ENCODE measurements around the gene ADGRA3. TPM values are rescaled to one million over a fixed set of nuclear protein-coding genes. Genes with fewer than 3 reads are reported as not detected.

The ADGRA3 gene
- total RNA-seq, 1 donor = 2.2 TPM

GRCh38 chr4:22356987-22357596 lies 158.8 kb downstream of the ADGRA3 start:
- no peaks in the 10 kb centered on the region for H3K27me3 ChIP-seq (ENCODE audit: insufficient read depth, low read length)
- H3K9me3 ChIP-seq (ENCODE audit: low read depth, low read length) = no peaks in the 10 kb centered on the region
- no peaks in the 10 kb centered on the region for H3K4me1 ChIP-seq (ENCODE audit: insufficient read depth, low read length)
- H3K4me3 ChIP-seq (ENCODE audit: low read length) = no peak overlapping the region

- Histone ChIP-seq H3K9me3 (ENCODE audit: low read depth, low read length) (no peaks in the 10 kb centered on the region), H3K27me3 (ENCODE audit: insufficient read depth, low read length) (no peaks in the 10 kb centered on the region), H3K4me3 (ENCODE audit: low read length) (no peak overlapping the region), H3K4me1 (ENCODE audit: insufficient read depth, low read length) (no peaks in the 10 kb centered on the region)
Observed at GRCh38 chr4:22348410-22348809, 167.5 kb downstream of the ADGRA3 start.

GRCh38 chr4:22345678-22346077 lies 170.2 kb downstream of the ADGRA3 start:
- Histone ChIP-seq H3K9me3 (ENCODE audit: low read depth, low read length) (no peaks in the 10 kb centered on the region), H3K4me1 (ENCODE audit: insufficient read depth, low read length) (no peaks in the 10 kb centered on the region), H3K4me3 (ENCODE audit: low read length) (no peak overlapping the region), H3K27me3 (ENCODE audit: insufficient read depth, low read length) (no peaks in the 10 kb centered on the region)

- no peaks in the 10 kb centered on the region for H3K27me3 ChIP-seq (ENCODE audit: insufficient read depth, low read length)
- no peaks in the 10 kb centered on the region for H3K9me3 ChIP-seq (ENCODE audit: low read depth, low read length)
- no peaks in the 10 kb centered on the region for H3K4me1 ChIP-seq (ENCODE audit: insufficient read depth, low read length)
- no peak overlapping the region for H3K4me3 ChIP-seq (ENCODE audit: low read length)
Observed at GRCh38 chr4:22345055-22345454, 170.8 kb downstream of the ADGRA3 start.

GRCh38 chr4:22343606-22344005 lies 172.3 kb downstream of the ADGRA3 start:
- Histone ChIP-seq H3K9me3 (ENCODE audit: low read depth, low read length) (no peaks in the 10 kb centered on the region), H3K27me3 (ENCODE audit: insufficient read depth, low read length) (no peaks in the 10 kb centered on the region), H3K4me1 (ENCODE audit: insufficient read depth, low read length) (no peaks in the 10 kb centered on the region), H3K4me3 (ENCODE audit: low read length) (no peak overlapping the region)

GRCh38 chr4:22339491-22339890 lies 176.4 kb downstream of the ADGRA3 start:
- Histone ChIP-seq H3K4me3 (ENCODE audit: low read length) (no peak overlapping the region), H3K27me3 (ENCODE audit: insufficient read depth, low read length) (no peaks in the 10 kb centered on the region)

GRCh38 chr4:22338796-22339195 lies 177.1 kb downstream of the ADGRA3 start:
- no peak overlapping the region for H3K4me3 ChIP-seq (ENCODE audit: low read length)
- no peaks in the 10 kb centered on the region for H3K27me3 ChIP-seq (ENCODE audit: insufficient read depth, low read length)
- no peaks in the 10 kb centered on the region for H3K9me3 ChIP-seq (ENCODE audit: low read depth, low read length)
- no peaks in the 10 kb centered on the region for H3K4me1 ChIP-seq (ENCODE audit: insufficient read depth, low read length)

More at GRCh38 chr4:22339491-22339890, 176.4 kb downstream of the ADGRA3 start:
- H3K9me3 ChIP-seq (ENCODE audit: low read depth, low read length) = no peaks in the 10 kb centered on the region
- no peaks in the 10 kb centered on the region for H3K4me1 ChIP-seq (ENCODE audit: insufficient read depth, low read length)

Other genes with a start within 250 kb of the ADGRA3 start
- 0.10 TPM for gene GBA3, start 176.9 kb upstream of the ADGRA3 start, total RNA-seq